Ecto neural progenitor cell (in vitro differentiated cells): ENCODE measurements around the gene NBPF3.
"Not testable (repeated sequence)": the region's sequence is repeated elsewhere in the genome, so short reads cannot be mapped to it uniquely, and the experiment has no call there.

Experiments
- DNase-seq: peaks from one replicate; pipeline ENCODE4 v3.0.0-alpha.2; 2018; ENCODE audit warnings: low spot score

The NBPF3 gene, protein sequence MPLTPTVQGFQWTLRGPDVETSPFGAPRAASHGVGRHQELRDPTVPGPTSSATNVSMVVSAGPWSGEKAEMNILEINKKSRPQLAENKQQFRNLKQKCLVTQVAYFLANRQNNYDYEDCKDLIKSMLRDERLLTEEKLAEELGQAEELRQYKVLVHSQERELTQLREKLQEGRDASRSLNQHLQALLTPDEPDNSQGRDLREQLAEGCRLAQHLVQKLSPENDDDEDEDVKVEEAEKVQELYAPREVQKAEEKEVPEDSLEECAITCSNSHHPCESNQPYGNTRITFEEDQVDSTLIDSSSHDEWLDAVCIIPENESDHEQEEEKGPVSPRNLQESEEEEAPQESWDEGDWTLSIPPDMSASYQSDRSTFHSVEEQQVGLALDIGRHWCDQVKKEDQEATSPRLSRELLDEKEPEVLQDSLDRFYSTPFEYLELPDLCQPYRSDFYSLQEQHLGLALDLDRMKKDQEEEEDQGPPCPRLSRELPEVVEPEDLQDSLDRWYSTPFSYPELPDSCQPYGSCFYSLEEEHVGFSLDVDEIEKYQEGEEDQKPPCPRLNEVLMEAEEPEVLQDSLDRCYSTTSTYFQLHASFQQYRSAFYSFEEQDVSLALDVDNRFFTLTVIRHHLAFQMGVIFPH

DNA sequence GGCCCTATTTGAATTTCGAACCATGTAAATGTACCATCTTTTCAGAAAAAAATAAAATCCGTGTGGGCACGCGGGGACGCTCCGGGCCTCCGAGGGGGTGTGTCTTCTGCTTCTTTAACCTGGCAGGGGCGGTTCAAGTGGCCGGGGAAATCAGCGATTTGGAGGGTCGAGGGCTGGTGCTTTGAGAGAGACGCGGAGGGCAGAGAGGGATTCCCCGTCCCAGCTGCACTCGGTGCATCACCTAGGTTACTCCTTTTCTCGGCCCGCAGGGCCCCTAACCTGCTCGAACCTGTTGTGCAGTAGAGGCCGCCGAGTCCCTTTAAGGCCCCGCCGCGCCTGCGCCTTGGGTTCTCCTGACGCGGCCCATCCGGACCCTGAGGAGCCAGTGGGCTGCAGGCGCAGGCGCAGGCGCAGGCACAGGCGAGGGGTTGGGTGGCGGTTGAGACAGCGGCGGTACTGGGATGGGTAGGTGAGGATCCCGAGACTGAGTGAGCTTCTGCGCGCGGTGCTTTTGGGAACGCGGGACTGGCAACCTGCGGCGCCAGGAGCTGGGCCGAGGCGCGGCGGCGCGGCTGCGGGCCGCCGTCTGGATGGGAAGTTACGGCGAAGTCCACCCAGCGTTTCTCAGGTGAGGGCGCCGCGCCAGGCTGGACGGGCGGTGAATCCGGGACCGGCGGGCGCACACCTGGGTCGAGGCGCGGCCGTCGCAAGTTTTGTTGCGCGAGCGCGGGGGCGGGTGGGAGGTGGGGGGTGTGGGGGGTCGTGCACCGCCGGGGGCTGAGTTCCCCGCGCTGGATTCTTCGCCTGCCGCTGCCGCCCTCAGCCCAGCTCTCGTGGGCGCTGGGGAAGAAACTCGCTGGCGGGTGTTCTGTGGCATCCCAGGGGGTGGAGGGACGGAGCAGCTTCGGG lies at the start of gene NBPF3:
NBPF3 (plus strand) TSS at position 417 of the 909 bp plus-strand sequence. CDS start 4,950 bp downstream, outside the sequence.
- DNase-seq, result peak; percentile 97

DNA sequence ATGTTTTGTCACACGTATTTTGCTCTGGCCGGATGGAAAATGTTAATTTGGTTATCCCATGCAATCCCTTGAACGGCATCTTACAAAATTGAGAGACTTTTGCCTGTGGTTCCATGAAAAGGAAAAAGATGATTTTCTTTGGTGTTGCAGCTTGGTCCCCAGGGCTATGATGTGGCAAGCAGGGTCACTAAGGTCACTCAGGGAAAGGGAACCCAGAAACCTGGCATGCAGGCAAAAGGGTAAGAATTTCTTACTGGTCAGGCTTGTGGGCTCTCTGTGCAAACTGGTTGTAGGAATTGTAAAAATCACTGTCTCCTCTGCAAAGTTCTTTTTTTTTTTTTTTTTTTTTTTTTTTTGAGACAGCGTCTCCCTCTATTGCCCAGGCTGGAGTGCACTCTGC lies 48.4 kb upstream of the NBPF3 start:
- DNase-seq, result no peak

DNA sequence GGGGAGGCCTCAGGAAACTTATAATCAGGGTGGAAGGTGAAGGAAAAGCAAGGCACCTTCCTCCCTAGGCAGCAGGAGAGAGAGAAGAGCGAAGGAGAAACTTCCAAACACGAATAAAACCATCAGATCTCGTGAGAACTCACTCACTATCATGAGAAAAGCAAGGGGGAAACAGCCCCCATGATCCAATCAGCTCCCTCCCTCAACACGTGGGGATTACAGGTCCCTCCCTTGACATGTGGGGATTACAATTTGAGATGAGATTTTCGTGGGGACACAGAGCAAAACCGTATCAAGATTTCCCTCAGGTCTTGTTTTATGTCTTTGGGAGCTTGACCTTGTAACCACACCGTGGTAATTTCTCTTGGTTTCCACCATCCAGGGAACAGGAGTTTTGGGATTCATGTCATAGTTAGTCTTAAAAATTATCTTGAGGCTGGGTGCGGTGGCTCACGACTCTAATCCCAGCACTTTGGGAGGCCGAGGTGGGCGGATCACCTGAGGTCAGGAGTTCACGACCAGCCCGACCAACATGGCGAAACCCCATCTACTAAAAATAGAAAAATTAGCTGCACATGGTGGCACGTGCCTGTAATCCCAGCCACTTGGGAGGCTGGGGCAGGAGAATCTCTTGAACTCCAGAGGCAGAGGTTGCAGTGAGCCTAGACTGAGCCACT lies 47.2 kb upstream of the NBPF3 start:
- DNase-seq, result no peak

DNA sequence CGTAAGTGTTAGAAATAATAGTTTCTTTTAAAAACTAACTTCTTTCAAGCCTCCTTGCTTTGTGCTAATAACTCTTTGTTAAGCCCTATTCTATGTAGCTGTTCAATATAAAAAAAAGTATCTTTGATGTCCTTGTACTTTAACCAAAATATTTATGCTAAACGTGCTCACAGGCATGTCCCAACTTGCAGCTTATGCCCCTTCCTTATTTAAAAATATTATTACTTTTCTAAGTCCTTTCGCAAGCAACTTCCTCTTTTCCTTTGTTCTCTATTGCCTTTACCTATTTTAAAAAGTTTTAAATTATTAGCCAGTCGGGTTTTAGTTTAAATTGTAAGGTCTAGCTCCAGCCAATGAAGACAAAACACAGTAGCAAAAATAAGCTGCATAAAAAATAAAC lies 43.4 kb upstream of the NBPF3 start:
- DNase-seq, result no peak

DNA sequence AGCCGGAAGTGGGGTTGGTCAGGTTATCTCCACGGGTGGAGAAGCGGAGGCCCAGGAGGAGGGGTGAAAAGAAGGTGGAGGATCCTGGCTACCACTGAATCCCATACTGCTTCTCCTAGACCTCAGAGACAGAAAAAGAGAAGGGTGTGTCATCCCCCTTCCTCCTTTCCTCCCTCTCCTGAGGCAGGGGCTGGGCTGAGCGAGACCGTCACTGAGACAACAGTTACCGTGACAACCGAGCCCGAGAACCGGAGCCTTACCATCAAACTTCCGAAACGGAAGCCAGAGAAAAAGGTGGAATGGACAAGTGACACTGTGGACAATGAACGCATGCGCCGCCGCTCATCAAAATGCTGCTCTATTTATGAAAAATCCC lies 42.1 kb upstream of the NBPF3 start:
- DNase-seq, result peak; percentile 56

DNA sequence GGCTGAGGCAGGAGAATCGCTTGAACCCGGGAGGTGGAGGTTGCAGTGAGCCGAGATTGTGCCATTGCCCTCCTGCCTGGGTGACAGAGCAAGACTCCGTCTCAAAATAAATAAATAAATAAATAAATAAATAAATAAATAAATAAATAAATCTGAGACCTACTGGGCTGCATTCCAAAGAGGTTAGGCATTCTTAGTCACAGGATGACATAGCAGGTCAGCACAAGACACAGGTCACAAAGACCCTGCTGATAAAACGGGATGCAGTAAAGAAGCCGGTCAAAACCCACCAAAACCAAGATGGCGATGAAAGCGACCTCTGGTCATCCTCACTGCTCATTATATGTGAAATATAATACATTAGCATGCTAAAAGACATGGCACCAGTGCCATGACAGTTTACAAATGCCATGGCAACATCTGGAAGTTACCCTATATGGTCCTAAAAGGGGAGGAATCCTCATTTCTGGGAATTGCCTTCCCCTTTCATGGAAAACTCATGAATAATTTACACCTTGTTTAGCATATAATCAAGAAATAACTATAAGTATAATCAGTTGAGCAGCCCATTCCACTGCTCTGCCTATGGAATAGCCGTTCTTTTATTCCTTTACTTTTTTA lies 38.1 kb upstream of the NBPF3 start:
- not testable (repeated sequence) for DNase-seq

DNA sequence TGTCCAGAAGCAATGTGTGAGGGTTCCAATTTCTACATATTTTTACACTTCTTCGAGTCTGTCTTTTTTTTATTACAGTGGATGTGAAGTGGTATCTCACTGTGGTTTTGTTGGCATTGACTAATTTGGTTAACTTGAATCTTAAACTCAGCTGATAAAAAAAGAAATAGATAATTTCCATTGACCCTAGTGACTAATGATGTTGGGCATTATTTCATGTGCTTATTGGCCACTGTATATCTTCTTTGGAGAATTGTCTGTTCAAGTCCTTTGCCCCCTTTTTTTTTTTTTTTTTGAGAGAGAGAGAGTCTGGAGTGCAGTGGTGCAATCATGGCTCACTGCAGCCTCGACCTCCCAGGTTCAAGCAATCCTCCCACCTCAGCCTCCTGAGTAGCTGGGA lies 33.3 kb upstream of the NBPF3 start:
- DNase-seq, result no peak

DNA sequence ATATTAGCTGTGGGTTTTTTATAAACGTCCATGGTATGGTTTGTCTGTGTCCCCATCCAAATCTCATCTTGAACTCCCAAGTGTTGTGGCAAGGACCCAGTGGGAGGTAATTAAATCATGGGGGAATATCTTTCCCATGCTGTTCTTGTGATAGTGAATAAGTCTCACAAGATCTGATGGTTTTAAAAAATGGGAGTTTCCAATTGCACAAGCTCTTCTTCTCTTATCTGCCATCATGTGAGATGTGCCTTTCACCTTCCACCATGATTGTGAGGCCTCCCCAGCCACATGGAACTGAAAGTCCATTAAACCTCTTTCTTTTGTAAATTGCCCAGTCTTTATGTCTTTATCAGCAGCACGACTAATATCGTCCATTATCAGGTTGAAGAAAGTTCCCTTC lies 30.0 kb upstream of the NBPF3 start:
- not testable (repeated sequence) for DNase-seq

DNA sequence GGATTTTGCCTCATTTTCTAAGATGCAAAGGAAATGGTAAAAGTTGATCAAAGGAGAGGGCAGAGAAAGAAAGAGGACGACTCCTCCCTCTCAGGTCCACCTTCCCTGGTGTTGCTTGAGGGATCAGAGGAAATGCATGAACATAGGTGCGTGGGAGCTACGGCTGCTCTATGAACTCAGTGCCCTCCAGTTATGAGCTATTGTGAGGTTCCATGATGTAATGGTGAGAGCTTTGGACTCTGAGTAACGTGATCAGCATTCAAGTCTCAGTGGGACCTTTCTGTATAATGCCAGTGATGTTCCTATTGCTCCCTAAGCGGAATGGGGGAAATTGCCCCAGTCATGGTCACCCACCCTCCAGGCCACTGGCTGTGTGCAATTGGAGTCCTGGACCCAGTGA lies 25.9 kb upstream of the NBPF3 start:
- DNase-seq, result no peak

DNA sequence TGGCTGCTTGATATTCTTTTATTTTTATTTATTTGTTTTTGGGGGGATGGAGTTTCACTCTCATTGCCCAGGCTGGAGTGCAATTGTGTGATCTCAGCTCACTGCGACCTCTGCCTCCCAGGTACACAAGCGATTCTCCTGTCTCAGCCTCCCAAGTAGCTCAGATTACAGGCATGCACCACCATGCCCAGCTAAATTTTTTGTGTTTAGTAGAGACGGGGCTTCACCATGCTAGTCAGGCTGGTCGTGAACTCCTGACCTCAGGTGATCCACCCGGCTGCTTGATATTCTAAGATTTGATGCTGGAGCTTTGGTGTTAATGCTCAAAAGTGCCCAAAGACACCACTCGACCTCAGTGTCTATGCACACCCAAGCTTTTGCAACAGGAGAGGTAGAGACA lies 19.6 kb upstream of the NBPF3 start:
- not testable (repeated sequence) for DNase-seq

DNA sequence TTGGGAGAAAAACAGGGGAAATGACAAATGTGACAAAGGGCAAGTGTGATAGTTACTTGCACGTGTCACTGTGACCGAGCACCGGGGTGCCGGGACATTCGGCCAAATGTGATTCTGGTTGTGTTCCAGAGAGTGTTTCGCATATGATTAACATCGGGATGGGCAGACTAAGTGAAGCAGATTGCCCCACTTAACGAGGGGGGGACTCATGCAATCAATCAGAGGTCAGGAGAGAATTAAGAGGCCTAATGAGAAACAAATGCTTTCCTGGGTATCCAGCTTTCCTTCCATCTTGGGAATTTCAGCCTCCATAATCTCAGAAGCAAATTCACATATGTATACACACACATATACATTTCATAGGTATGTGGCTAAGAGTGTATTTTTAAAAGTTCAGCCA lies 18.6 kb upstream of the NBPF3 start:
- not testable (repeated sequence) for DNase-seq

DNA sequence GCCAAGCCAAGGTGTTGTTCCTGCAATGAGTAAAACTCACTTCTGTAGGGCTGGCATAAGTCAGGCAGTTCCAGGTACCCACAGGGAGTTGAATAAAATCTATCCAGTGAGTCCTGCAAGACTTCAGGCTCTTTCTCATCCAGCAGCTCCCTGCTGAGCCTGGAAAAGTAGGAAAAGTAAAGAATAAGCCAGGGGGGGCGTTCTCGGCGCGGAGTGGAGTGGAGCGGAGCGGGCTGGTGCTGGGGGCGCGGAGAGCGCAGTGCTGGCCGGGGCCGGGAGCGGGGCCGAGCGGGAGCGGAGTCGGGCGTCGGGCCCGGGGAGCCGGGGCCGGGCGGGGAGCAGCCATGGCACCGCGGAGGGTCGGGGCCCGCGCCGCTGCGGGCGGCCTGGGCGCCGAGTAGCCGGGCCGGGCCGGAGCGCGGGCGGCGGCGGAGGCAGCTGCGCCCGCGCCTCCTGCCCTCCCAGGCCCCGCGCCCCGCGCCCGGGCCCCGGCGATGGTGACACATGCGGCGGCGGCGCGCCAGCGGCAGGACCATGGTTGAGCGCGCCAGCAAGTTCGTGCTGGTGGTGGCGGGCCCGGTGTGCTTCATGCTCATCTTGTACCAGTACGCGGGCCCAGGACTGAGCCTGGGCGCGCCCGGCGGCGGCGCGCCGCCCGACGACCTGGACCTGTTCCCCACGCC lies 12.0 kb upstream of the NBPF3 start:
- DNase-seq, result peak; percentile 56

DNA sequence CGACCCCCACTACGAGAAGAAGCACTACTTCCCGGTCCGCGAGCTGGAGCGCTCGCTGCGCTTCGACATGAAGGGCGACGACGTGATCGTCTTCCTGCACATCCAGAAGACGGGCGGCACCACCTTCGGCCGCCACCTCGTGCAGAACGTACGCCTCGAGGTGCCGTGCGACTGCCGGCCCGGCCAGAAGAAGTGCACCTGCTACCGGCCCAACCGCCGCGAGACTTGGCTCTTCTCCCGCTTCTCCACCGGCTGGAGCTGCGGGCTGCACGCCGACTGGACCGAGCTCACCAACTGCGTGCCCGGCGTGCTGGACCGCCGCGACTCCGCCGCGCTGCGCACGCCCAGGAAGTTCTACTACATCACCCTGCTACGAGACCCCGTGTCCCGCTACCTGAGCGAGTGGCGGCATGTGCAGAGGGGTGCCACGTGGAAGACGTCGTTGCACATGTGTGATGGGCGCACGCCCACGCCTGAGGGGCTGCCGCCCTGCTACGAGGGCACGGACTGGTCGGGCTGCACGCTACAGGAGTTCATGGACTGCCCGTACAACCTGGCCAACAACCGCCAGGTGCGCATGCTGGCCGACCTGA lies 11.4 kb upstream of the NBPF3 start:
- DNase-seq, result not testable (repeated sequence)

DNA sequence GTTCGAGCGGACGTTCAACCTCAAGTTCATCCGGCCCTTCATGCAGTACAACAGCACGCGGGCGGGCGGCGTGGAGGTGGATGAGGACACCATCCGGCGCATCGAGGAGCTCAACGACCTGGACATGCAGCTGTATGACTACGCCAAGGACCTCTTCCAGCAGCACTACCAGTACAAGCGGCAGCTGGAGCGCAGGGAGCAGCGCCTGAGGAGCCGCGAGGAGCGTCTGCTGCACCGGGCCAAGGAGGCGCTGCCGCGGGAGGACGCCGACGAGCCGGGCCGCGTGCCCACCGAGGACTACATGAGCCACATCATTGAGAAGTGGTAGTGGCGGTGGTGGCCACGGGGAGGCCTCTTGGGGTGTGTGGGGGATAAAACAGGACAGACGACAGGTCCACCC lies 10.7 kb upstream of the NBPF3 start:
- DNase-seq, result not testable (repeated sequence)

DNA sequence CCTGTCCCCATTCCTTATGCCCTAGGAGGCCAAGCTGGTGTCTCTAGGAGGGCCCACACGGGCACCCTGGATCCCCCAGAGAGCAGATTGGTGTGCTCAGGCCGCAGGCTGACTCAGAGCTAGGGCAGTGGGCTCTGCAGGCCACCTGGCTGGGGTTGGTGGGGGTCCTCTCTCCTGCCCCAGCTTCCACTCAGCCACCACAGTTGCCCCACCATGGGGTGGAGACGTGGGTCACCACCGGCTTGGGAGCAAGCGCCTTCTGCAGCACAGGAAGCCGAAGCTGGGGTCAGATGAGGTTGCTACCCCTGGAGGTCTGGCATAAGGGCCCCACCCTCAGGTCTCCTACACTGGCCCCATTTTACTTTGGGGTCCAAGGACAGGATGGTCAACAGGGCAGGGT lies 9.1 kb upstream of the NBPF3 start:
- DNase-seq, result not testable (repeated sequence)

DNA sequence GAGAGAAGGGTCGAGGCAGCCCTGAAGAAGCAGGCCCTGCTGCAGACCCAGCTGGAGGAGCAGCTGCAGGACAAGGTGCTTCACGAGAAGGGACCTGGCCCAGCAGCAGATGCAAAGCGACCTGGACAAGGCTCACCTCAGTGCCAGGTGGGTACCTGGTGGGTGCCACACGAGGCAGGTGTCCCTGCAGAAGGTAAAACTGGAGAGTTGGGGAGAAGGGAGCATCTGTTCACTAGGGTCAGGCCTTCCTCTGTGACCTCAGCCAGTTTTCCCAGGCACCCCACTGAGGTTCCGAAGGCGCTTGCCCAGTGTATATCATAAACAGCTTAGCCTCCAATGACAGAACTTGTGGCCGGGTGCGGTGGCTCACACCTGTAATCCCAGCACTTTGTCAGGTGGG lies 5.5 kb upstream of the NBPF3 start:
- DNase-seq, result no peak

DNA sequence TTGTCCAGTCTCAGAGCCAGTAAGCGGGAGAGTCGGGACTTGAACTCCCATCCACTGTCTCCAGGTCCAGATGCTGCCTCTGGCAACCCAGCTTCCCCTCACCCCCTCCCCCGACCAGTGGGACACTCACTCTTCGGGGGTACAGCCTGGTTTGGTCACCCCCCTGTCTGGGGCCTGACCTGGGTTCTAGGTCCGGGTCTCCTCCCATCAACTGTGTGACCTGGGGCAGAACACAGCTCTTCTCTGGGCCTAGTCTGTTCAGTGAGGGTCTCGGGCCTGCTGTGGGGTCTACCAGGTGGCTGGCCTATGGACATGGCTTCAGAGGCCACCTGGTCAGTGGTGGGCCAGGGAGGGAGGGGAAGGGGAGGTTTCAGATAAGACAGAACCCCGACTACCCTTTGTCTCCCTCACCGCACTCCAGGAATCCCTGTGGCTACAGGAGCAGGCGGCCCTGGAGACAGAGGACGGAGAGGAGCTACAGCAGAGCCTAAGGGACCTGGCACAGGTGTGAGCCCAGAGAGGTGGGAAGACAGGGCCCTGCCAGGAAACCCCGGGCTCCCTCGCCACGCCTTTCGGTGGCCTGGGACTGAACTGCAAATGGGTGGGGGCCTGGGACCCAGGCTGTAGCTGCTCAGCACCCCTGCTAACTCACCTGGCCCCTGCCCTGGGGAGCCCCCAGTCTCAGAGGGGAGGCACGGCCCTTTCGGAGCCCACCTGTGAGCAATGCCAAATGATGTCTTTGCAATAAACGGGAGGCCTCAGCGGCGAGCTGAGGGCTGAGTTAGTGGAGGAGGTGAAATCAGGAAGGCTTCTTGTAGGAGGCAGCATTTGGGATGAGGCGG lies 4.1 kb upstream of the NBPF3 start:
- no peak for DNase-seq

DNA sequence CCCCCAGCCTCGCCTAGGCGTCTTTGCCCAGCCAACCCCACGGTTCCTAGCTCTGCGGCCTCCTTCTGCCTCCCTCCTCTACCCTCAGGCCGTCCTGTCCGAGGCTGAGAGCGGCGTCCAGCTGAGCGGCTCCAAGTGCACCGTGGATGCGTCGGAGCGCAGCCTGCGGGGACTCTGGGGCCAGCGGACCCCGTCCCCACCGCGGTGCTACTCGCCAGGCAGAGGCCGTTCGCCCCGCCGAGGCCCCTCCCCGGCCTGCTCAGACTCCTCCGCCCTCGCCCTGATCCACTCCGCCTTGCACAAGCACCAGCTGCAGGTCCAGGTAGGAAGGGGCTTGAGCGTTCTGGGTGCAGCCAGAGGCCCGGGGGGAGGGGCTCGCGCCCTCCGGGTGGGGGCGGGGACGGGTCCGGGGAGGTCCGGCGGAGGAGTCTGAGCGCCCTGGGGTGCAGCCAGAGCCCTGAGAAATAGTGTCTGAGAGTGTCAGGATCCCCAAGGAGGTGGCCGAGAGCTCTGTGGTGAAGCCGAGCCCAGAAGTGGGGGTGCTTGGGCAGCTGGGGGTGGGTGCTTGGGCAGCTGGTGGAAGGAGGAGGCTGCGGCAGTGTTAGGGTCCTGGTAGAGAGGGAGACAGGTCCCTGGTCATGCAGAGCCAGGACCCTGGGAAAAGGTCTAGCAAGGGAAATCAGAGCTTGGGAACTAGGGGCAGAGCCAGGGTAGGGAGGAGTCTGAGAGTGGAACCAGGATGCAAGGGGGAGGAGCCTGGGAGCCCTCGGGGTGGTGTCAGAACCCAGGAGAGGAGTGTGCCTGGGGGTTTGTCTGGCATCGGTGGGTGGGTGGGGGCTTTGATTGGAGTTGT lies 3.2 kb upstream of the NBPF3 start:
- DNase-seq, result peak; percentile 78

DNA sequence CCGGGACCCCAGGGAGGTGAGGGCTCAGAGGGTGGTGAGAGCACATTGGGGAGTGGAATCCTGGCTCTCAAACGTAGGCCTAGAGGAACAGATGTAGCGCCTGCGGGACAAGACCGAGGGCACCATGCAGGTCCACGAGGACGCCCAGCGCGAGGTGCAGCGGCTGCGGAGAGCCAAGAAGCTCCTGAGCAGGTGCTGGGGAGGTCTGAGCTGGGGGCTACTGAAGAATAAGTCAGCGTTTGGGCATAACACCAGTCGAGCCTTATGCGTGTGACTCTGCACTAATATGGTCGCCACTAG lies 2.6 kb upstream of the NBPF3 start:
- DNase-seq, result peak; percentile 63
